HepG2 (cell line): Measurements from ENCODE around the gene LYZ. TPM values are rescaled to one million over a fixed set of nuclear protein-coding genes. Genes with fewer than 3 reads are reported as not detected.

ENCODE experiments used
- ARID4A ChIP-seq: sonication (generic); formaldehyde crosslinking; IDR thresholded peaks from 2 replicates; pipeline ENCODE4 v1.5.0; 2020; ENCODE audit warnings: mild to moderate bottlenecking, missing genetic modification reagents, borderline replicate concordance
- ATM ChIP-seq: fragments of 450-650 bp; IDR thresholded peaks from 2 replicates; pipeline ENCODE4 v1.7.1; 2017; ENCODE audit warnings: mild to moderate bottlenecking, borderline replicate concordance
- ELF4 ChIP-seq: sonication (generic); formaldehyde crosslinking; IDR thresholded peaks from 2 replicates; pipeline ENCODE4 v1.5.0; 2020; ENCODE audit warnings: missing genetic modification reagents, mild to moderate bottlenecking, moderate library complexity, borderline replicate concordance
- FOXA3 ChIP-seq: IDR thresholded peaks from 2 replicates; pipeline ENCODE4 v1.6.1; 2016; ENCODE audit warnings: missing genetic modification reagents, missing compliant biosample characterization
- FOXK1 ChIP-seq: sonication (generic); formaldehyde crosslinking; IDR thresholded peaks from 2 replicates; pipeline ENCODE4 v1.4.0; 2020; ENCODE audit warnings: low read depth, missing genetic modification reagents, borderline replicate concordance
- IRF2 ChIP-seq: IDR thresholded peaks from 2 replicates; pipeline ENCODE4 v1.6.1; 2018; ENCODE audit warnings: missing genetic modification reagents, missing compliant biosample characterization
- MAX ChIP-seq: IDR thresholded peaks from 2 replicates; pipeline ENCODE4 v1.6.1; 2012; ENCODE audit warnings: inconsistent platforms
- POLR2AphosphoS5 ChIP-seq: IDR thresholded peaks from 2 replicates; pipeline ENCODE4 v1.6.1; 2012; ENCODE audit warnings: low read depth, low read length
- POLR2G ChIP-seq: fragments of 200-400 bp; formaldehyde crosslinking; IDR thresholded peaks from 2 replicates; pipeline ENCODE4 v1.6.1; 2018; ENCODE audit warnings: mild to moderate bottlenecking, low read depth, low read length, moderate library complexity
- RBFOX2 ChIP-seq: fragments of 200-400 bp; formaldehyde crosslinking; IDR thresholded peaks from 2 replicates; pipeline ENCODE4 v1.6.1; 2017; ENCODE audit warnings: low read depth, mild to moderate bottlenecking, low read length
- REXO4 ChIP-seq: sonication (generic); formaldehyde crosslinking; IDR thresholded peaks from 2 replicates; pipeline ENCODE4 v1.8.0; 2022; ENCODE audit warnings: missing genetic modification reagents, mild to moderate bottlenecking, borderline replicate concordance
- SOX6 ChIP-seq, 2 experiments: fragments of 450-650 bp in 1 of 2; sonication (generic) in 1 of 2; formaldehyde crosslinking in 1 of 2; IDR thresholded peaks; 2 replicates each; pipeline versions ENCODE4 v1.4.0 to v1.6.1; 2017 to 2020; ENCODE audit warnings: antibody characterized with exemption in 1 of 2, mild to moderate bottlenecking in 1 of 2, missing genetic modification reagents in 1 of 2
- STAG1 ChIP-seq: sonication (generic); formaldehyde crosslinking; IDR thresholded peaks from 2 replicates; pipeline ENCODE4 v1.4.0; 2020; ENCODE audit warnings: missing genetic modification reagents
- TBX3 ChIP-seq: fragments of 450-650 bp; IDR thresholded peaks from 2 replicates; pipeline ENCODE4 v1.6.1; 2017; ENCODE audit warnings: antibody characterized with exemption, mild to moderate bottlenecking, inconsistent platforms, borderline replicate concordance
- TIGD3 ChIP-seq: sonication (generic); formaldehyde crosslinking; IDR thresholded peaks from 2 replicates; pipeline ENCODE4 v1.5.1; 2020; ENCODE audit warnings: mild to moderate bottlenecking, missing genetic modification reagents, borderline replicate concordance
- ZFX ChIP-seq: sonication (generic); formaldehyde crosslinking; IDR thresholded peaks from 2 replicates; pipeline ENCODE4 v1.4.0; 2020; ENCODE audit warnings: mild to moderate bottlenecking, low read depth, missing genetic modification reagents, moderate library complexity
- ZNF101 ChIP-seq: sonication (generic); formaldehyde crosslinking; IDR thresholded peaks from 2 replicates; pipeline ENCODE4 v1.4.0; 2020; ENCODE audit warnings: mild to moderate bottlenecking, low read depth, missing genetic modification reagents, borderline replicate concordance
- ZNF18 ChIP-seq: sonication (generic); formaldehyde crosslinking; IDR thresholded peaks from 2 replicates; pipeline ENCODE4 v1.8.0; 2022; ENCODE audit warnings: mild to moderate bottlenecking, missing genetic modification reagents; ENCODE audit not compliant: insufficient replicate concordance
- ZNF251 ChIP-seq: sonication (generic); formaldehyde crosslinking; IDR thresholded peaks from 2 replicates; pipeline ENCODE4 v1.9.0; 2021; ENCODE audit warnings: mild to moderate bottlenecking, missing genetic modification reagents
- ZNF282 ChIP-seq: fragments of 450-650 bp; IDR thresholded peaks from 2 replicates; pipeline ENCODE4 v1.6.1; 2018; ENCODE audit not compliant: partially characterized antibody
- ZNF563 ChIP-seq: sonication (generic); formaldehyde crosslinking; IDR thresholded peaks from 2 replicates; pipeline ENCODE4 v1.8.0; 2022; ENCODE audit warnings: mild to moderate bottlenecking, moderate library complexity, missing genetic modification reagents
- polyA plus RNA-seq, 8 experiments: library from polyadenylated mRNA; depleted of rRNA in 3 of 8; stranded (reverse) in 7 of 8; unstranded in 1 of 8; fragments of >200 nt; fragmentation: Illumina TruSeq in 4 of 8; extraction: Trizol in 4 of 8; gene quantifications; 2 replicates each; pipeline versions ENCODE4 v1.2.1 to v1.2.3, GENCODE V29; 2011 to 2016; ENCODE audit warnings: low read depth in 4 of 8, missing spikeins in 1 of 8, mixed read lengths in 1 of 8; ENCODE audit not compliant: insufficient read depth in 1 of 8
- total RNA-seq, 5 experiments: library from RNA; depleted of rRNA; stranded (reverse); fragments of >200 nt; fragmentation: Illumina TruSeq; extraction: Trizol; gene quantifications; 2 replicates each; pipeline ENCODE4 v1.2.3, GENCODE V29; 2016; ENCODE audit warnings: low read depth in 1 of 5

The LYZ gene
- total and polyA plus RNA-seq, 2 of the 13 experiments (the other 11 are each of a cell fraction or from before 2014, with no cell fraction given), result 1,788 to 2,054 TPM

- TF ChIP-seq ZNF282 (no peak), ARID4A (CRISPR knock-in tag) (peak; percentile 1; the same call in 1 of the 2 replicates), ZFX (0 out of 2 replicates have a peak, but pooled peaks have one; percentile 5), ZNF251 (CRISPR knock-in tag) (no peak), ZNF18 (CRISPR knock-in tag) (peak; percentile 45), REXO4 (CRISPR knock-in tag) (no peak), POLR2AphosphoS5 (peak; percentile 22), FOXK1 (CRISPR knock-in tag) (no peak), TIGD3 (0 out of 2 replicates have a peak, but pooled peaks have one; percentile 7), FOXA3 (CRISPR knock-in tag) (peak; percentile 42), TBX3 (no peak), ELF4 (CRISPR knock-in tag) (peak; percentile 18; the same call in 1 of the 2 replicates), ZNF101 (no peak), SOX6 (IDR thresholded peaks at IDR 0.05) (no peak), SOX6 (CRISPR knock-in tag; IDR thresholded peaks at IDR 0.05) (peak; percentile 5; the same call in 1 of the 2 replicates), STAG1 (CRISPR knock-in tag) (no peak), ZNF563 (CRISPR knock-in tag) (0 out of 2 replicates have a peak, but pooled peaks have one; percentile 13), MAX (peak; percentile 4; the same call in 1 of the 2 replicates), IRF2 (CRISPR knock-in tag) (0 out of 2 replicates have a peak, but pooled peaks have one; percentile 6), ATM (no peak), RBFOX2 (peak; percentile 12; the same call in 1 of the 2 replicates), POLR2G (peak; percentile 67)
Observed at GRCh38 chr12:69330475-69331473, 17.4 kb upstream of the LYZ start (continued).
